Tibial artery (tissue), 4 donors: Measurements from ENCODE around the gene THPO.
A peak's percentile ranks its signal among the peaks of the same experiment; 100 is the strongest.
"Not testable (repeated sequence)": the region's sequence is repeated elsewhere in the genome, so short reads cannot be mapped to it uniquely, and the experiment has no call there.

ENCODE experiments used
- DNase-seq, 2 donors: peaks; one replicate each; pipeline ENCODE4 v3.0.0-alpha.2; 2019
- H3K27ac ChIP-seq, 2 donors: fragments of 200-600 bp; sonication (generic) in 1 of 2; 1 replicate in 1 of 2; 2 replicates in 1 of 2; pipeline ENCODE4 v1.5.1; 2018 to 2019; ENCODE audit warnings: mild to moderate bottlenecking in 1 of 2
- H3K27me3 ChIP-seq, 2 donors: fragments of 200-600 bp; sonication (generic) in 1 of 2; one replicate each; pipeline versions ENCODE4 v1.5.1 to v1.6.0; 2016 to 2019
- H3K36me3 ChIP-seq, 3 donors: fragments of 200-600 bp; sonication (generic) in 2 of 3; one replicate each; pipeline ENCODE4 v1.5.1; 2016 to 2019; ENCODE audit warnings: mild to moderate bottlenecking in 2 of 3
- H3K4me1 ChIP-seq, 4 donors: fragments of 200-600 bp; sonication (generic) in 2 of 4; 1 replicate in 3 of 4; 2 replicates in 1 of 4; pipeline ENCODE4 v1.5.1; 2016 to 2019
- H3K4me3 ChIP-seq, 2 donors: fragments of 200-600 bp; sonication (generic) in 1 of 2; 1 replicate in 1 of 2; 2 replicates in 1 of 2; pipeline ENCODE4 v1.5.1; 2018 to 2019; ENCODE audit warnings: mild to moderate bottlenecking in 2 of 2
- H3K9me3 ChIP-seq, 3 donors: fragments of 200-600 bp; sonication (generic) in 1 of 3; one replicate each; pipeline ENCODE4 v1.5.1; 2016 to 2019
- CTCF ChIP-seq, 2 experiments: fragments of 200-600 bp in 1 of 2; fragments of 450-650 bp in 1 of 2; IDR thresholded peaks; one replicate each; pipeline ENCODE4 v1.5.1; 2017 to 2019; ENCODE audit warnings: antibody characterized with exemption in 2 of 2, mild to moderate bottlenecking in 1 of 2, moderate library complexity in 1 of 2
- intact Hi-C: fragments of 100-400 bp; cut with DNase I; formaldehyde crosslinking; loops from one replicate; pipeline ENCODE4 v1.15.0; 2023; ENCODE audit warnings: low total_unique reads

THPO gene

GRCh38 chr3:184343200-184343876, 34.7 kb downstream of the THPO start:
- Histone ChIP-seq H3K4me3 (no peak overlapping the region), H3K27ac (no peak overlapping the region), H3K27me3 (no peaks in the 10 kb centered on the region), H3K36me3 (peaks cover 39 to 49% (median 39%) of the 10 kb centered on the region in 3 donors), H3K4me1 (peaks cover 0 to 27% (median 13%) of the 10 kb centered on the region in 4 donors), H3K9me3 (no peaks in the 10 kb centered on the region)
- DNase-seq: no peak
- intact Hi-C loops: no loop called here
- TF ChIP-seq CTCF (IDR thresholded peaks at IDR 0.05): no peak

GRCh38 chr3:184341925-184342324, 36.1 kb downstream of the THPO start:
- intact Hi-C loops: no loop called here
- Histone ChIP-seq H3K27me3 (no peaks in the 10 kb centered on the region), H3K4me3 (no peak overlapping the region), H3K27ac (no peak overlapping the region), H3K9me3 (no peaks in the 10 kb centered on the region), H3K4me1 (peaks cover 0 to 41% (median 24%) of the 10 kb centered on the region in 4 donors), H3K36me3 (peaks cover 39 to 49% (median 39%) of the 10 kb centered on the region in 3 donors)
- TF ChIP-seq CTCF (IDR thresholded peaks at IDR 0.05): no peak
- DNase-seq: no peak

GRCh38 chr3:184339451-184340135, 38.4 kb downstream of the THPO start:
- Histone ChIP-seq H3K27ac (peak overlapping the region; percentile 97 to 98), H3K4me1 (peaks cover 0 to 39% (median 27%) of the 10 kb centered on the region in 4 donors), H3K36me3 (peaks cover 36 to 42% (median 40%) of the 10 kb centered on the region in 3 donors)
- not testable (repeated sequence) for DNase-seq, H3K4me3 ChIP-seq, H3K27me3 ChIP-seq, H3K9me3 ChIP-seq
- intact Hi-C loops: loop anchor here (2.0 kb wide), 1 partner anchor 41 kb away; the partner anchor contains the start of gene PSMD2

- Histone ChIP-seq H3K4me3 (peak overlapping the region; percentile 90 to 94), H3K36me3 (peaks cover 34 to 41% (median 40%) of the 10 kb centered on the region in 3 donors), H3K27ac (peak overlapping the region; percentile 97 to 98), H3K4me1 (peaks cover 0 to 39% (median 27%) of the 10 kb centered on the region in 4 donors), H3K9me3 (no peaks in the 10 kb centered on the region), H3K27me3 (no peaks in the 10 kb centered on the region)
- DNase-seq: no peak
- intact Hi-C loops: loop anchor here (2.0 kb wide), 1 partner anchor 40 kb away; the partner anchor contains the start of gene PSMD2
- TF ChIP-seq CTCF (IDR thresholded peaks at IDR 0.05): no peak
These were observed 39.0 kb downstream of the THPO start for GRCh38 chr3:184339001-184339400.

GRCh38 chr3:184338511-184338945, 39.5 kb downstream of the THPO start:
- intact Hi-C loops: loop anchor here (2.0 kb wide), 1 partner anchor 40 kb away; the partner anchor contains the start of gene PSMD2
- Histone ChIP-seq H3K4me1 (peaks cover 0 to 39% (median 27%) of the 10 kb centered on the region in 4 donors), H3K36me3 (peaks cover 31 to 42% (median 40%) of the 10 kb centered on the region in 3 donors), H3K9me3 (no peaks in the 10 kb centered on the region), H3K27me3 (no peaks in the 10 kb centered on the region), H3K4me3 (peak overlapping the region; percentile 90 to 94), H3K27ac (peak overlapping the region; percentile 97 to 98)
- peak; percentile 83 to 96 for DNase-seq
- TF ChIP-seq CTCF (IDR thresholded peaks at IDR 0.05): no peak

GRCh38 chr3:184337981-184338380, 40.0 kb downstream of the THPO start:
- intact Hi-C loops: loop anchor here (2.0 kb wide), 2 partner anchors 25 to 39 kb away; partner anchors contain the start of gene PSMD2
- peak overlapping the region; percentile 90 to 94 for H3K4me3 ChIP-seq
- TF ChIP-seq CTCF (IDR thresholded peaks at IDR 0.05): no peak
- no peaks in the 10 kb centered on the region for H3K9me3 ChIP-seq
- peaks cover 29 to 42% (median 40%) of the 10 kb centered on the region in 3 donors for H3K36me3 ChIP-seq
- no peak for DNase-seq
- H3K27ac ChIP-seq: peak overlapping the region; percentile 97 to 98
- no peaks in the 10 kb centered on the region for H3K27me3 ChIP-seq
- peaks cover 0 to 39% (median 27%) of the 10 kb centered on the region in 4 donors for H3K4me1 ChIP-seq
